Metanephros (tissue), 2 donors: Measurements from ENCODE around the gene PTGES3L. TPM values are rescaled to one million over a fixed set of nuclear protein-coding genes. Genes with fewer than 3 reads are reported as not detected.

Experiments
- small RNA-seq: library from RNA; depleted of rRNA; stranded (forward); fragments of <200 nt; gene quantifications from one replicate; pipeline ENCODE3, GENCODE V24; 2014; ENCODE audit warnings: low replicate concordance
- total RNA-seq: library from RNA; depleted of rRNA; stranded (reverse); fragments of >200 nt; gene quantifications from one replicate; pipeline ENCODE4 v1.2.3, GENCODE V29; 2014

Gene PTGES3L
- total RNA-seq = 5.8 TPM

DNA sequence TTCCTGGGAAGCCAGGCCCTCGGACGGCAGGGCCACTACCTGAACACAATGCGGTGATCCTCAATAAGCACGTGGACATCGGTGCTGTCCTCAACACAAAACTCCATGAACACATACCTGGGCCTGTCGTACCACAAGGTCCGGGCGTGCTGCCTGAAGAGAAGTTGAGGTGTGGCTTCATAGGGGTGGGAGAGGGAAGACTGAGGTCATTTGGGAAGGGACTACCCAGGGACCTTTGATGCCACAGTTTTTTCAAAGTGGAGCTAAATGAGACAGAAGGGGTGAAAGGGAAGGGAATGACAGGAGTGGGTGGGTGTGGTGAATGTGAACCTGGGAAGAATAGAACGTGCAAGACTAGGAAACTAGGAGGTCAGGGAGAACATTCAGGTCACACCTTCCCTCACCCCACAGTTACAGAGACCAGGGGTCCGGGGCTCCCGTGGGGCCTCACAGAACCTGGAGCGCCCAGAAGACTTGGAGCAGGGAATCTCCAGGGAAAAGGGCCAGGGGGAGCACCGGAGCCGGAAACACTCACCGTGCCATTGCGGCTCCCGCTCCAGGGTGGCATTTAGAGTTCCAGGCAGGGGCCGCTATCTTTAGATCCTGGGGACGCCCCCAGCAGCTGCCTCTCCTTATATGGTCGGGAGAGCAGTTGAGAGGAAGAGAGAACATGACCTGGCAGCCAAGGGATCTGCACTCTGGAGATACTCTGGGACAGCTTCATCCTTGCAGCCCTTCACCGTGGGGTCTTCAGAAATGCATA lies at the start of gene PTGES3L:
TSS of gene PTGES3L (minus strand) at position 570 of the 763 bp plus-strand sequence. CDS start at position 543, 27 bp downstream.

DNA sequence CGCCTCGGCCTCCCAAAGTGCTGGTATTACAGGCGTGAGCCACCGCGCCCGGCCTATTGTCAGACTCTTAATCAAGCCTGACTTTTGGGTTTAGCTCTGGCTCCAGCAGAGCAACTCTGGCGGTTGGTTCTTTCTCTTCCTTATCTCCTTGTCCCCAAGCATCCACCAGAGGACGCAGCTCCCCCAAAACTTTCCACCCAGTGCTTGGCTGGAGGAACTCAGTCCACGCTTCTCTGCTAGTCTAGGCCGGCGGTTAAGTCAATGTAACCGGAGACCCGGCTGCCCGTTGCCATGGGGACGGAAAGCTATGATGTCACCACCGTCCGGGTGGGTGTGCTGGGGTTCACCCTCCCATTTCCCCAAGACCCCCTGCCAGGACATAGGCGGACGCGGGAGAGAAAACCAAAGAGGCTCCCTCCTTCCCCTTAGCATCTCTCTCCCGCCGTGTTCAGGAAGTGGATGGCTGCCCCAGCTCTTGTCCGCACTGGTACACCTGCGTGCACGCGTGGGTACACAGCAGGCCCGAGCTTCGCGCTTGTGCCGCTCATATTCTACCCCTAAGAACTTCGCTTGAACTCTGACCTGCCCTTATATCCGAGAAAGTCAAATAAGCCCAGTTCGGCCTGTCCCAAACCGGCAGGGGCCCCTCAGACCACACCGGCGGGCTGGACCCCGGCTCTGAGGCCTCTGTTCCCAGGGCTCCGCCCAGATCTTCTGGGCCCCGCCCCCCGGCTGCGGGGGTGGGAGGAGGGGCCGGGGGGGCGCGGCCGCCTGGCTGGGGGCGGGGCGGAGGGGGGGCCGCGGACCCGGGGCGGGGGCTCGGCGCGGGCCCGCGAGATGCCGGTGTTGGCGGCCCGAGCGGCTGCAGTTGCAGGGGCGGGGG lies 44.8 kb upstream of the PTGES3L start, which contains the start of gene RND2:
TSS of gene RND2 (plus strand) at position 825 of the 883 bp plus-strand sequence. CDS start 117 bp downstream, outside the sequence.

DNA sequence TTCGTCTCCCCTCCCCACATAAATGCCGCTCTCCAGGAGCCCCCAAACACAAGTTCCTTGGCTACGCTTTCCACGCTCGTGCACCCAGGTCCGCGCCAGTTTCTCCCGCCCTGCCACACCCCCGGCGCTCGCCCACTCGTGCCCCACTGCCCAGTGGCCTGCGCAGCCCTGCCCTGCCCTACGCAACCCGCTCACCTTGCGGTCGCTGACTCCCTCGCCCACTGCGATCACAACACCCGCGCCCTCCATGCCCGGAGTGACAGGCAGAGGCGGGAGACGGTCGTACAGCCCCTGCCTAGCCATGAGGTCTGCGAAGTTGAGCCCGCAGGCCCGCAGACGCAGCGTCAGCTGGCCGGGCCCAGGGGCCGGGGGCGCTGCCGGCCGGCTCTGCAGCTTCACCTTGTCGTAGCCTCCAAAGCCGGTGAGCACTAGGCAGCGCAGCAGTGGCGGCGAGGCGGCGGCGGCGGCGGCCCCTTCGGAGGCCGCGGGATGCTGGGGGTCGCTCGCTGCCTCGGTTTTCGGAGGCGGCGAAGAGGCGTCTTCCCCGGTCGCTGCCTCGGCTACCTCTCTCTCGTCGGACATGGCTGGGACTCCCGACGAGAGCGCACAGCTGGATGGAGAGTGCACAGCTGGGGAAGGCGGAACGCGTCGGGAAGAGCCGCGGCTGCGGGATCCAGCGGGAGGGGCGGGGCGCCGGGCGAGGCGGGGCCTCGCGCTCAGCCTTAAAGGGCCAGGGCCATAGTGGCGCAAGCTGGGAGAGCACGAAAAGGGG lies 42.0 kb upstream of the PTGES3L start, which contains the start of gene VAT1:
TSS of gene VAT1 (minus strand) at position 645 of the 772 bp plus-strand sequence. CDS start at position 582, 63 bp downstream.

DNA sequence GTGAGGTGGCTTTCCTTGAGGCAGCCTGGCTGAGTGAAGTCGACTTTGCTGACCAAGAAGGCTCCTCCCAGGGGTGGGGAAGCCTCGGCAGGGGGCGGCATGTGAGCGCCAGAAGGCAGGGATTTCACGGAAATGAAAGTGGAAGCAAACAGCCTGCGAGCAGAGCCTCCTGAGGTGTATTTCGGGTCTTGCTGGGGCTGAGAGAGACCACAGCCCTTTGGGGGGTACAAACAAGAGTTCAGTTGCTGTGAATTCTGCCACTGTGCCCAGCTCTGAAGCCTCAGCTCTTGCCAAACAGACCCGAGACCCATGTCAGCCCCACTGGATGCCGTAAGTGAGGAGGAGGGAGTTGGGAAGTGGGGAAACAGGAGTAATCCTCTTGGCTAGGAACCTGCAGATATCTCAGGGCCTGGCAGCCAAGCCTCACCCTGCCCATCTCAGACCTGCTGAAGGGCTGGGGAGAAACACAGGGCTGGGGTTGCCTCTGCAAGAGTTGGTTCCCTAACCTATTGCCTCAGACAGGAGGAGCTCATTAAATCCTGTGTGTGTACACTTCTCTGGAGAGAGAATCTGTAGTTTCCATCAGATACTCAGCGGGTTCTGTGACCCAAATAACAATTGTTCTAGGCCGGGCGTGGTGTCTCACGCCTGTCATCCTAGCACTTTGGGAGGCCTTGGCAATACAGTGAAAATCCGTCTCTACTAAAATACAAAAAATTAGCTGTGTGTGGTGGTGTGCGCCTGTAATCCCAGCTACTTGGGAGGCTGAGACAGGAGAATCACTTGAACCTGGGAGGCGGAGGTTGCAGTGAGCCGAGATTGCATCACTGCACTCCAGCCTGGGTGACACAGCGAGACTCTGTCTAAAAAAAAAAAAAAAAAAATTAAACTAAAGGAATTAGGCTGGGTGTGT lies 27.0 kb upstream of the PTGES3L start, which contains the start of gene IFI35:
TSS of gene IFI35 (plus strand) at position 146 of the 913 bp plus-strand sequence. CDS start at position 310, 164 bp downstream.

DNA sequence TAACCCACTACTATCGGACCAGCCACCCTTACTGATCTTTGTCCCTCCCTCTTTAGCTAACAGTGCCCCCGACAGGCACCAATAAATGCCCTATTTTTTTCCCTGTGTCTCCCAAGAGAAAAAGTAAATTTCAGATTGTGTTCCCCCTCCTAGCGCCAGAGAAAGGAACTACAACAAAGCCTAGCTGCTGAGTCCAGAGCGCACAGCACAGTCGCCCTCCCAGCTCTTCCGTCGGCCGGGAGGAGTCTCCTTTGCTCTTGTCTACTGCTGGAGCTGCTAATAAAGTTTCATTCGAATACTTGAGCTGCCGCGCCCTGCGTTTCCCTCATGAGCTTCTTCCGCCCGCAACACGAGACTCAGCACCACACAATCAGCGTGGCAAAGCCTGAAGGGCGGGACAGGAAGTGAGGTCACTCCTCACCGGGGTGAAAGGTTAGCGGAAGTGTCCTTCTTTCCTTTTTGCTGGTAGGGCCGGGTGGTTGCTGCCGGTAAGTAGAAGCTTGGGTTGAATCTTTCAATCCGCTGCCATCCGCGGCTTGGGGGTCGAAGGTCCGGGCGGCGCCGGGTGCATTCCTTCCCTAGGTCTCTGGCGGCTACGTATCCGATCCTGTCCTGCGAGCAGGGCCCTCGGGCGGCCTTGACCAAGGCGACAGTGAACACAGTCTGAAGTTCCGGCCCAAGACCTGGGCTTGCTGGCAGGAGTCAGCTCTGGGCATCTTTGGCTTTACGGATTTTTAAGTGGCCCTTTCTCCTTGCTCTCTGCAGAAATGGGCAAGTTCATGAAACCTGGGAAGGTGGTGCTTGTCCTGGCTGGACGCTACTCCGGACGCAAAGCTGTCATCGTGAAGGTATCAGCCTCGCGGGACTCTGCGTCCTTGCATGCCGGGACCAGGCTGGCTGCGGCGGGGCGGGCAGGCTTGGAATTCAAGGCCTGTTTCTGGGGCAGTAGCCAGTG lies 18.4 kb upstream of the PTGES3L start, which contains the start of gene RPL27:
TSS of gene RPL27 (plus strand) at position 436 of the 955 bp plus-strand sequence. CDS start at position 768, 332 bp downstream.

DNA sequence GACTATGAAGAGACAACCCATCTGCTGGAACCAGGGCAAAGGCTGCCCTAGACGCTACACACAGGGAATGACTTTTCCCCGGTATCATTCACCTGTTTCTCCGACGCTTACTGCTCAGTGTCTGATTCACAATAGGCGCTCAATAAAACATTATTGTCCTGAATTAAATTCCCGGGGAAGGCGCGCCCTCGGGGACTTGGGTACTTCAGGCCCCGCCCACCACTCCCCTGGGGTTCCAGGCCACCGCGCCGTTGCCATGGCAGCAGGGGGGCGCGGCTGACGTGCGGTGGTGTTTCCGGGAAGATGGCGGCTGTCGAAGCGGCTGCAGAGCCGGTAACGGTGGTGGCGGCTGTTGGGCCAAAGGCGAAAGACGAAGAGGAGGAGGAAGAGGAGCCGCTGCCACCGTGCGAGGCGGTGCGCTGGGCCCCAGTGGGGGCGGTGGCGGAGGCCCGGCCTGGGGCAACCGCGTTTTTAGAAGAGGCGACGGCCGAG lies 440 bp upstream of the PTGES3L start, which contains the start of gene RUNDC1:
TSS of gene RUNDC1 (plus strand) at position 292 of the 492 bp plus-strand sequence. CDS start at position 304, 12 bp downstream.

DNA sequence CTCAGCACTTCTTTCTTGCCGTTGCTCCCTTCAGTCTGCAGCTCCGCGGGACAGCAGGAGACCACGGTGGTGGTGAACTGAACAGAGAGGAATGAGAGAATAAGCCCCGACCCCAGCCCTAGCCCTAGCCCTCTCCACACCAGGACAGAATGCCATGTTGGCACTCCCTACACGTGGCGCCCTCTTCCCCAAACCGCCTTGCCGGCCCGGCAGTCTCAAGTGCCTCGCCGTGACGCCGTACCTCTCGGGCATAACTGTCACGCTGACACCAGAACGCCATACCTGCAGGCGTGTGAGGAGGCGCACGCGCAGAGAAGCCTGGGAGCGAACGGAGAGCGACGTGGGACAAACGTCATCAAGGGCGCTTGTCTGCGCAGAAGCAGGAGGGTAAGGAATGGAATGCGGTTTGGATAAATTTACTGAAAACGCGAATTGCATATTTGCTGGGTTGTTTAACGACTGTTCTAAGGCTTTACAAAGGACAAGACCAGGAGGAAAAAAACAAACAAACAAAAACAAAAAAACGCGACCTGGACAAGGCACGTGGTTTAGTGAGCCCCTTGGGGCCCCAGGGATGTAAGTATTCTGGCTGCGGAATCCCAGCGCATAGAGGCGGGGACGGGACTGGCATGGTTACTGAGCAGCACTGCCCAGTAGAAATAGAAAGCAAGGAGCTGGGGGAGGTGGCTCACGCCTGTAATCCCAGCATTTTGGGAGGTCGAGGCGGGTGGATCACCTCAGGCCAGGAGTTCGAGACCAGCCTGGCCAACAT lies 15.5 kb downstream of the PTGES3L start, which contains the start of gene AARSD1:
TSS of gene AARSD1 (minus strand) at position 294 of the 772 bp plus-strand sequence. CDS start at position 280, 14 bp downstream.

Small RNAs within 50 kb of the gene (small RNA-seq; reads per million reads assigned to genes)
- 0.12 reads per million for gene AARSD1
- not detected for gene RF00561

Other genes starting within 250 kb of the PTGES3L start
- gene EZH1, start 235.0 kb downstream of the PTGES3L start, total RNA-seq = 32.3 TPM
- gene RAMP2, start 218.9 kb downstream of the PTGES3L start, total RNA-seq = 34.9 TPM
- gene VPS25, start 206.6 kb downstream of the PTGES3L start, total RNA-seq = 65.6 TPM
- gene WNK4, start 199.5 kb downstream of the PTGES3L start, total RNA-seq = 11.4 TPM
- 108 TPM for gene COA3, start 181.4 kb downstream of the PTGES3L start, total RNA-seq
- gene CNTD1, start 181.2 kb downstream of the PTGES3L start, total RNA-seq = 0.18 TPM
- 126 TPM for gene BECN1, start 155.8 kb downstream of the PTGES3L start, total RNA-seq
- gene PSME3, start 146.7 kb downstream of the PTGES3L start, total RNA-seq = 36.5 TPM
- gene AOC2, start 135.5 kb downstream of the PTGES3L start, total RNA-seq = 1.6 TPM
- 9.6 TPM for gene AOC3, start 128.9 kb downstream of the PTGES3L start, total RNA-seq
- gene G6PC1, start 79.3 kb downstream of the PTGES3L start, total RNA-seq = 6.0 TPM
- gene AARSD1, start 15.6 kb downstream of the PTGES3L start, total RNA-seq = 30.5 TPM
- 11.7 TPM for gene RUNDC1, start 485 bp upstream of the PTGES3L start, total RNA-seq
- 1,573 TPM for gene RPL27, start 18.3 kb upstream of the PTGES3L start, total RNA-seq
- 9.8 TPM for gene IFI35, start 26.7 kb upstream of the PTGES3L start, total RNA-seq
- gene VAT1, start 42.3 kb upstream of the PTGES3L start, total RNA-seq = 61.9 TPM
- gene RND2, start 45.2 kb upstream of the PTGES3L start, total RNA-seq = 1.3 TPM
- gene BRCA1, start 145.3 kb upstream of the PTGES3L start, total RNA-seq = 17.1 TPM
- 99.5 TPM for gene NBR1, start 191.1 kb upstream of the PTGES3L start, total RNA-seq
- 18.2 TPM for gene TMEM106A, start 231.8 kb upstream of the PTGES3L start, total RNA-seq
- not detected for gene CCDC200, start 248.5 kb upstream of the PTGES3L start, total RNA-seq